TTC549 (cell line): ENCODE data around the gene SPRED2.
"Not testable (repeated sequence)": the region's sequence is repeated elsewhere in the genome, so short reads cannot be mapped to it uniquely, and the experiment has no call there.

Experiments used
- FAIRE-seq: peaks from 2 replicates; lab custom pipeline; 2012; peaks lifted over from hg19 to GRCh38; lab: Jason Lieb, UNC

SPRED2 gene

GRCh38 chr2:65340898-65341681, 91.3 kb downstream of the SPRED2 start:
- FAIRE-seq: no peak

DNA sequence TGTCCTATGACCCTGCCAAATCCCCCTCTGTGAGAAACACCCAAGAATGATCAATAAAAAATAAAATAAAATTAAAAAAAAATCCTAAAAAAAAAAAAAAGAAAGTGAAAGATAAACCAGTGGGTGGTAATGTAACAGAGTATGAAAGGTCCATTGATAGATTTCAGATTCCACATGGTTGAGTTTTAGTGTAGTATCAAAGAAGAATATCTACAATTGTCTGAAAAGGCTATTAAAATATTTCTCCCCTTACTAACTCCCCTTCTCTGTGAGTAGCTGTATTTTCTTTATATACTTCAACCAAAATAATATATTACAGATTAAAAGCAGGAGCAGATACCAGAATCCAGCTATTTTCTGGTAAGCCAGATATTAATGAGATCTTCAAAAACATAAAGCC, 92.8 kb downstream of the SPRED2 start:
- FAIRE-seq: no peak

DNA sequence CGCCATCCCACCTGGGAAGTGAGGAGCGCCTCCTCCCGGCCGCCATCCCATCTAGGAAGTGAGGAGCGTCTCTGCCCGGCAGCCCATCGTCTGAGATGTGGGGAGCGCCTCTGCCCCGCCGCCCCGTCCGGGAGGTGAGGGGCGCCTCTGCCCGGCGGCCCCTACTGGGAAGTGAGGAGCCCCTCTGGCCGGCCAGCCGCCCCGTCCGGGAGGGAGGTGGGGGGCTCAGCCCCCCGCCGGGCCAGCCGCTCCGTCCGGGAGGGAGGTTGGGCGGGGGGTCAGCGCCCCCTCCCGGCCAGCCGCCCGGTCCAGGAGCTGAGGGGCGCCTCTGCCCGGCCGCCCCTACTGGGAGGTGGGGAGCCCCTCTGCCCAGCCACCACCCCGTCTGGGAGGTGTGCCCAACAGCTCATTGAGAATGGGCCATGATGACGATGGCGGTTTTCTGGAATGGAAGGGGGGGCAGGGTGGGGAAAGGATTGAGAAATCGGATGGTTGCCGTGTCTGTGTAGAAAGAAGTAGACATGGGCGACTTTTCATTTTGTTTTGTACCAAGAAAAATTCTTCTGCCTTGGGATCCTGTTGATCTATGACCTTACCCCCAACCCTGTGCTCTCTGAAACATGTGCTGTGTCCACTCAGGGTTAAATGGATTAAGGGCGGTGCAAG, 93.4 kb downstream of the SPRED2 start:
- not testable (repeated sequence) for FAIRE-seq

GRCh38 chr2:65337915-65338314, 94.5 kb downstream of the SPRED2 start:
- not testable (repeated sequence) for FAIRE-seq

DNA sequence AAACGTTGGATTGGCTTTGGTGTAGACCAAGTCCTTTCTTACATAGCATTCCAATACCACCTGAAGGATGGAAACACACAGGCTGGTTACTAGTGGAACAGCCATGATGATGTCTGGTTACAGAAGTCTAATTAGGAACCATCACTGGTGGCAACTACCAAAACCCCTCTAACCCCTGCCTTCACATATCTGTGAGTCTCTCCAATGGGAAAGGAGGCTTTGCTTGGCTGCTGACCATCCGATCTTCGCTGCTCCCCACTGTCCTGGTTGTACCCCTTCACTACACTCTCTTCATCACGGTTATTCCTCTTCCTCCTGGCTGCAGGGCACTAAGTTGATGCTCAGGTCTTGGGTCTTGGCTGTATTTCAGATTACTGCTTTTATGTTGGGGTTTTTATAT, 97.7 kb downstream of the SPRED2 start:
- FAIRE-seq: no peak

DNA sequence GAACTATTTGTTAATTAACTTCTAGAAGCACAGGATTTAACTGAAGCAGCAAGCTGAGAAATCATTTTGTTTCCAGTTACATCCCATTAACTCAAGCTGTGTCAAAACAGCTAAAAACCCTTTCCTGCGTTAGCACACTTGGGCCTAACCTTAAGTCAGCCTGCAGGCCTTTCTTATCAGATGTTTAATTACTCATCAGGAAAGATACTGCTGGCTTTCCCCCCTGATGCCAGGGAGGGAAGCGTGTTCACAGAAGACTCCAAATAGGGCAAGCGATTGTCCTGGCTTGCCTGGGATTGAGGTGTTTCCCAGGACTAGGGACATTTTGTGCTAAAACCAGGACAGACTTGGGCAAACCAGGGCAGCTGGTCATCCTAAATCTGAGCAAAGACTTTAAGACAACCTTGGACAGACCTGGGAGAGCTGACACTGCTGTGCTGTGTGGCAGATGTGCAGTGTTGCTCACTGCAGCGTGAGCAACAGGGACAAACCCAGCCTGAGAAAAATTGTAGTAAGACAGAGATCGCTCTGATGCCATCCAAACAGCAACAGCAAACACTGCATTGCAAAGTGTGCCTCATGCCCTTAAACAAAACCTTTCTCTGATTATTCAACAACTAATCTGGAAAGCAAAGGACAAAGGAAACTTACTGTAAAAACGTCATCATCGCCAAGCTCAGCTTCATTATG, 100.9 kb downstream of the SPRED2 start:
- FAIRE-seq: no peak

- FAIRE-seq: no peak
Measured at GRCh38 chr2:65329525-65329924, 102.9 kb downstream of the SPRED2 start.

DNA sequence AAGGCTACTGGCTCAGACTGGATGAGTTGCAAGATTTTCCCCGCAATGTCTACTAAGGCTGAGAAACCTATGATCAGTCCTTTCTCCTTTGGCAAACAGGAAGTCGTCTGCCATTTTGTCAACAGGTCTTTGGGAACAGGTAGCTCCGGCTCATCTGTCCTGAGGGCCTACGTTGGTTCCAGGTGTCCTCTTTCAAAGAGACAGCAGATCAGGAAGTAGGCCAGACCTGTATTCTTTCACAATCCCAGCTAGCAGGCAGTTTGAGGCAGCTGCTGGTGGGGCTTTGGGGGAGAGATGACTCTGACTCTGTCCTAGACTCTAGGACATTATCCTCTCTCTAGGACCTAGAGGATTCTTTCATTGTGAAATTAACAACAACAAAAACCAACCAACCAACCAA, 106.1 kb downstream of the SPRED2 start:
- no peak for FAIRE-seq

- FAIRE-seq: no peak
Measured at GRCh38 chr2:65325066-65325465, 107.3 kb downstream of the SPRED2 start.

GRCh38 chr2:65320946-65321345, 111.5 kb downstream of the SPRED2 start:
- no peak for FAIRE-seq

- FAIRE-seq: no peak
Measured at GRCh38 chr2:65320042-65320725, 112.2 kb downstream of the SPRED2 start.

- no peak for FAIRE-seq
Measured at GRCh38 chr2:65319674-65320041, 112.7 kb downstream of the SPRED2 start.

- FAIRE-seq: no peak
Measured at GRCh38 chr2:65319072-65319673, 113.2 kb downstream of the SPRED2 start.

DNA sequence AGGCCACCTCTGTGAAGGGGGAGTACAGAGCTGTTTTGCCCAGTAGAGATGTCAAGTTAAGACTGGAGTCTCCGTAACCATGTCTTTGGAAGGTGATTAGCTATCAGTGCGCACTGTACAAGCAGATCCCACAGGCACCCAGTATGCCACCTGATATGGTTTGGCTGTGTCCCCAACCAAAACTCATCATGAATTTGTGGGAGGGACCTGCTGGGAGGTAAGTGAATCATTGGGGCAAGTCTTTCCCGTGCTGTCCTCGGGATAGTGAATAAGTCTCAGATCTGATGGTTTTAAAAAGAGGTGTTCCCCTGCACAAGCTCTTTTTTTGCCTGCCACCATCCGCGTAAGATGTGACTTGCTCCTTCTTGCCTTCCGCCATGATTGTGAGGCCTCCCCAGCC, 114.6 kb downstream of the SPRED2 start:
- FAIRE-seq: no peak

DNA sequence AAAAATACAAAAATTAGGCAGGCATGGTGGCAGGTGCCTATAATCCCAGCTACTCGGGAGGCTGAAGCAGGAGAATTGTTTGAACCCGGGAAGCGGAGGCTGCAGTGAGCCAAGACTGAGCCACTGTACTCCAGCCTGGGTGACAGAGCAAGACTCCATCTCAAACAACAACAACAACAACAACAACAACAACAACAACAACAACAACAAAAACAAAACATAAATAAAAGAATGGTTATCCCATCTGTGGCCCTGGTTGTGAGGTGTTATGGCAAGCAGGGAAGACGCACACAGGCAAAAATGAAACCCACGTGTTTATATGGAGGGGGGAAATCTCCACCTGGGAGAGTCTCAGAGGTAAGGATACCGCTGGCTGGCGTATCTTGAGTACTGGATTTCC, 115.0 kb downstream of the SPRED2 start:
- FAIRE-seq: not testable (repeated sequence)

- FAIRE-seq: no peak
Measured at GRCh38 chr2:65316072-65316471, 116.3 kb downstream of the SPRED2 start.

DNA sequence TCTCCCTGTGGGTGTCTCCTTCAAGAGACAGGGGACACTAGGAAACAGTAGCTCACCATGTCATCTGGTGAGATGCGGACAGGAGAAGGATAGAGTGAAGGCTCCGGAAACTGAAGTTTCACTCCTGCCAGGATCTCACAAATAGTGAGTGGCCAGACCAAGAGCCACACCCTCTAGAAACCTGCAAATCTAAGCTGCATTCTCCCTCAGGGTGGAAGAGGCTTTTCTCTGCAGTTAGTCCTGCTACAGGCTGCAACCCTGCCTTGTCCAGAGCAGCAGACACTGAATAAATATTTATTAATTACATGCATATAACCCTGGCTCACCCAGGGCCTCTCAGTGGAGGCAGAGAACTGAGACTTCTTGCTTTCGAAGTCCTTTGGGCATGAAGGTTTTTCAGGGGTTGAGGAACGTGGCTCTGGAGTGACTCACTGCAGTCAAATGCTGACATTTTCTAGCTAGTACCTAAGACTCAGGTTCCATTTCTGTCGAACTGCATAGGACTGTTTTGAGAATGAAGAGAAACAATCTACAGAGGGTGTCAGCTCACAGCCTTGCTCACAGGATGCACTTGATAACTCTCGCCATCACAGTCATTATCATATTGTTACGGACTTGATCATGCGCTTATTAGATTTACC, 117.5 kb downstream of the SPRED2 start:
- FAIRE-seq: no peak

DNA sequence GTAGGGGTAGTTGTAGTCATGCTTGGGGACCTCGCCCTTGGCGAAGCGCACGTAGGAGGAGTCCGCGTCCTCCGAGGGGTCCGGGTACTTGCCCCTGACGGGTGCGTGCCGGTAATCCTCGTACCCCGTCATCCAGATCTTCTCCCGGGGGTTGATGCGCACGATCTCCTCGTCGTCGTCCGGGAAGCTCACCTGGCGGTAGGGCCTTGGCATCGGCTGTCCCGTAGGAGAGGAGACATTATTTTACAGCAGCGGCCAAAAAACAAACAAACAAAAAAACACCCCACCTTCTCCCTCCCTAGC, 118.5 kb downstream of the SPRED2 start:
- no peak for FAIRE-seq

DNA sequence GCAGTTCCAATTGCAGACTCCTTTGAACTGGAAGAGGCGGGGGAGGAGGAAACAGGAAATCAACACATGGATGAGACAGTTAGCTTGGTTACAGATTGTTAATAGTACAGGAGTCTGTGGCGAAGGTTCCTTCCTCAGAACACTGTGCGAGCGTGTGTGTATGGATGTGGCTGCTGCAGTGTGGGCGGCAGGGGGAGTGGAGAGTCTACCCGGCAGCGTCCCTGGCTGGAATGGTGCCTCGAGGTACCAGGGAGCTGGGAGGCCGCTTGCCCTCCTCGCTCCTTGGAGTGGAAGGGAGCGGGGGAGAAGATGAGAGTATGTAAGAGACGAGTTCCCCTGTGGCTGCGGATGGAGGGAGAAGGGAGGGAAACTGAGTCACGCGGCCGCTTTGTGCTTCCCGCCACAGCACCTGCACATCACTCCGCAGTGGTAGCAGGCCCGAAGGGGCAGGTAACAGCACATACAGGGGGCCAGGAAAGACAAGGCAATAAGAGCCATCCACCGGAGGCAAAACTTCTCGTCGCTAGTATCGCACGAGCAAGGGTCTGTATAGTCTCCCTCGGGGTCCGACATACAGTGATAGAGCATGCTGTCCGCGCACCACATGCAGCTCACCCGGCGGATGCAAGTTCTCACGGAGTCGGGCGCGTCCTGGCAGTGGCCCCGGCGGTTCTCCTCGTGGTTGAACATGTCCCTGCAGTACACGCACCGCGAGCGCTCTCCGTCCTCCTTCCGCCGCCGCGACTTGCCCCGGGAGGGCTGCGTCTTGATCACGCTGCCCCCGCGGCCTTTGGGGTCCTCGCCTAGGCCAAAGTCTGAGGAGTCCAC, 119.1 kb downstream of the SPRED2 start:
- FAIRE-seq: no peak

- FAIRE-seq: no peak
Measured at GRCh38 chr2:65311596-65311995, 120.8 kb downstream of the SPRED2 start.

DNA sequence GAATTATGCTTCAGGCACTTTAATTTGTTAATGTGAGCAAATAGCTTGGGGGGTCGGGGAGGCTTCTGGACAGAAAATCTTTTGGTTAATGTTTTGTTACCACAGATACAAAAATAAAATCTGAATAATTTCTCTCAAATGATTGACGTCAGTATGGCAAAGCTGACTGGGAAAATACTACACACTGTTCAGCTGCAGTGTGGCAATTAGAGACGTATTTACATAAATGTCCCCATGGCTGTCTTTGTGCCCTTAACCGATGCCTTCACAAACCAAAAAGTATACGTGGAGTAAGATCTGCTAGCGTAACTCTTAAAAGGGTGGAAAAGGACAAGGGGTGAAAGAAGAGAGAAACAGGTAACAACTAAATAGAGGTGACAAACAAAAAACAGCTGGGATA, 121.3 kb downstream of the SPRED2 start:
- no peak for FAIRE-seq
